Progenitor cell of endocrine pancreas (in vitro differentiated cells): ENCODE data around the gene ZC3H13. TPM values are rescaled to one million over a fixed set of nuclear protein-coding genes. Genes with fewer than 3 reads are reported as not detected.
A peak's percentile ranks its signal among the peaks of the same experiment; 100 is the strongest.

Experiments
- DNase-seq: peaks from one replicate; pipeline ENCODE4 v3.0.0; 2021; ENCODE audit warnings: low spot score; ENCODE audit not compliant: unreplicated experiment
- H3K27ac Mint-ChIP-seq: 2 replicates; pipeline ENCODE4 v1.8.0; 2021; ENCODE audit warnings: mild to moderate bottlenecking, moderate library complexity, mixed read lengths
- H3K27me3 Mint-ChIP-seq: 2 replicates; pipeline ENCODE4 v1.8.0; 2021; ENCODE audit warnings: mixed read lengths
- H3K36me3 Mint-ChIP-seq: 2 replicates; pipeline ENCODE4 v1.8.0; 2022; ENCODE audit warnings: mixed read lengths; ENCODE audit not compliant: insufficient read depth
- H3K4me1 Mint-ChIP-seq: 2 replicates; pipeline ENCODE4 v1.8.0; 2021; ENCODE audit warnings: low read depth, mixed read lengths
- H3K4me3 Mint-ChIP-seq: 2 replicates; pipeline ENCODE4 v1.8.0; 2021; ENCODE audit warnings: low read depth, mild to moderate bottlenecking, moderate library complexity, mixed read lengths
- H3K9me3 Mint-ChIP-seq: 2 replicates; pipeline ENCODE4 v1.8.0; 2021; ENCODE audit warnings: low read depth, mixed read lengths
- CTCF ChIP-seq: fragments of 200-600 bp; sonication (generic); IDR thresholded peaks from one replicate; pipeline ENCODE4 v1.5.0; 2021; ENCODE audit warnings: antibody characterized with exemption, mild to moderate bottlenecking; ENCODE audit not compliant: unreplicated experiment
- total RNA-seq: library from RNA; stranded (reverse); gene quantifications from 2 replicates; pipeline ENCODE4 v1.2.1, GENCODE V29; 2021

The ZC3H13 gene
- total RNA-seq, 1 donor from 2014 or later, result 65.9 TPM

- TF ChIP-seq CTCF, result no peak
- no peak for DNase-seq
- Mint-ChIP-seq H3K4me1 (peaks cover 2% of the 10 kb centered on the region), H3K9me3 (no peaks in the 10 kb centered on the region), H3K36me3 (peaks cover 2% of the 10 kb centered on the region), H3K4me3 (no peak overlapping the region), H3K27ac (no peak overlapping the region), H3K27me3 (no peaks in the 10 kb centered on the region)
Measured at GRCh38 chr13:46041419-46041839, 11.1 kb downstream of the ZC3H13 start.

GRCh38 chr13:46040763-46041162 is 11.8 kb downstream of the ZC3H13 start:
- DNase-seq, result no peak
- no peak for TF ChIP-seq CTCF
- Mint-ChIP-seq H3K36me3 (peaks cover 8% of the 10 kb centered on the region), H3K9me3 (no peaks in the 10 kb centered on the region), H3K27ac (no peak overlapping the region), H3K4me3 (no peak overlapping the region), H3K27me3 (no peaks in the 10 kb centered on the region), H3K4me1 (peaks cover 2% of the 10 kb centered on the region)

- peaks cover 12% of the 10 kb centered on the region for H3K36me3 Mint-ChIP-seq
- H3K9me3 Mint-ChIP-seq, result no peaks in the 10 kb centered on the region
- no peaks in the 10 kb centered on the region for H3K27me3 Mint-ChIP-seq
- no peak overlapping the region for H3K4me3 Mint-ChIP-seq
- TF ChIP-seq CTCF, result no peak
- H3K27ac Mint-ChIP-seq, result no peak overlapping the region
- H3K4me1 Mint-ChIP-seq, result no peaks in the 10 kb centered on the region
- no peak for DNase-seq
Measured at GRCh38 chr13:46039411-46040182, 12.9 kb downstream of the ZC3H13 start.

- H3K27me3 Mint-ChIP-seq, result no peaks in the 10 kb centered on the region
- no peak overlapping the region for H3K4me3 Mint-ChIP-seq
- TF ChIP-seq CTCF, result no peak
- peaks cover 8% of the 10 kb centered on the region for H3K9me3 Mint-ChIP-seq
- peak overlapping the region; percentile 1 for H3K27ac Mint-ChIP-seq
- H3K36me3 Mint-ChIP-seq, result peaks cover 23% of the 10 kb centered on the region
- no peak for DNase-seq
- H3K4me1 Mint-ChIP-seq, result no peaks in the 10 kb centered on the region
Measured at GRCh38 chr13:46038296-46038695, 14.2 kb downstream of the ZC3H13 start.

GRCh38 chr13:46035066-46035465 is 17.5 kb downstream of the ZC3H13 start:
- Mint-ChIP-seq H3K4me1 (no peaks in the 10 kb centered on the region), H3K4me3 (no peak overlapping the region), H3K9me3 (peaks cover 27% of the 10 kb centered on the region), H3K27ac (no peak overlapping the region), H3K27me3 (no peaks in the 10 kb centered on the region), H3K36me3 (peaks cover 45% of the 10 kb centered on the region)
- DNase-seq, result no peak
- TF ChIP-seq CTCF, result no peak
